Measurements from ENCODE around the gene CERS5. TPM values are rescaled to one million over a fixed set of nuclear protein-coding genes. Genes with fewer than 3 reads are reported as not detected.

Gene CERS5
- total RNA-seq, 2 donors from 2014 or later = 27.6 to 41.7 TPM

- Histone ChIP-seq H3K4me3 (no peak overlapping the region), H3K9me3 (no peaks in the 10 kb centered on the region), H3K4me1 (replicated peaks) (peaks cover 8% of the 10 kb centered on the region), H3K36me3 (peaks cover 0 to 5% of the 10 kb centered on the region in 2 donors), H3K27me3 (replicated peaks; ENCODE audit: insufficient read depth) (no peaks in the 10 kb centered on the region), H3K27ac (no peak overlapping the region)
- WGBS = 24% methylated on average over 4 of the region's 4 CpGs
- DNase-seq (ENCODE audit: low spot score) = peak; percentile 16
- intact Hi-C loops (cut with DNase I) = no loop called here
- TF ChIP-seq CTCF (IDR thresholded peaks at IDR 0.05) (no peak), POLR2AphosphoS5 (IDR thresholded peaks at IDR 0.05) (no peak), POLR2A (IDR thresholded peaks at IDR 0.05) (no peak)
These were observed 28.7 kb upstream of the CERS5 start for GRCh38 chr12:50195832-50196231.

- Histone ChIP-seq H3K36me3 (no peaks in the 10 kb centered on the region), H3K4me3 (no peak overlapping the region), H3K27ac (no peak overlapping the region), H3K4me1 (replicated peaks) (peaks cover 21% of the 10 kb centered on the region), H3K27me3 (replicated peaks; ENCODE audit: insufficient read depth) (no peaks in the 10 kb centered on the region), H3K9me3 (no peaks in the 10 kb centered on the region)
- no peak for DNase-seq (ENCODE audit: low spot score)
- no peak for TF ChIP-seq POLR2A (IDR thresholded peaks at IDR 0.05)
- no peak for TF ChIP-seq POLR2AphosphoS5 (IDR thresholded peaks at IDR 0.05)
- no peak for TF ChIP-seq CTCF (IDR thresholded peaks at IDR 0.05)
- 73% methylated on average over 5 of the region's 5 CpGs for WGBS
- intact Hi-C loops (cut with DNase I) = no loop called here
These were observed 25.7 kb upstream of the CERS5 start for GRCh38 chr12:50192908-50193307.

GRCh38 chr12:50192236-50192635 lies 25.1 kb upstream of the CERS5 start:
- Histone ChIP-seq H3K4me1 (replicated peaks) (peaks cover 25% of the 10 kb centered on the region), H3K9me3 (no peaks in the 10 kb centered on the region), H3K27me3 (replicated peaks; ENCODE audit: insufficient read depth) (no peaks in the 10 kb centered on the region), H3K36me3 (no peaks in the 10 kb centered on the region), H3K4me3 (no peak overlapping the region), H3K27ac (no peak overlapping the region)
- 94% methylated on average over 4 of the region's 4 CpGs for WGBS
- TF ChIP-seq POLR2A (IDR thresholded peaks at IDR 0.05) = no peak
- TF ChIP-seq CTCF (IDR thresholded peaks at IDR 0.05) = no peak
- TF ChIP-seq POLR2AphosphoS5 (IDR thresholded peaks at IDR 0.05) = no peak
- no peak for DNase-seq (ENCODE audit: low spot score)
- intact Hi-C loops (cut with DNase I) = no loop called here

GRCh38 chr12:50190859-50191258 lies 23.7 kb upstream of the CERS5 start:
- Histone ChIP-seq H3K4me1 (replicated peaks) (peaks cover 23% of the 10 kb centered on the region), H3K4me3 (no peak overlapping the region), H3K27ac (no peak overlapping the region), H3K9me3 (no peaks in the 10 kb centered on the region), H3K27me3 (replicated peaks; ENCODE audit: insufficient read depth) (no peaks in the 10 kb centered on the region), H3K36me3 (no peaks in the 10 kb centered on the region)
- TF ChIP-seq POLR2A (IDR thresholded peaks at IDR 0.05) (no peak), POLR2AphosphoS5 (IDR thresholded peaks at IDR 0.05) (no peak), CTCF (IDR thresholded peaks at IDR 0.05) (no peak)
- 90% methylated on average over 1 of the region's 1 CpG for WGBS
- DNase-seq (ENCODE audit: low spot score) = no peak
- intact Hi-C loops (cut with DNase I) = no loop called here

GRCh38 chr12:50188875-50189575 lies 21.9 kb upstream of the CERS5 start:
- H3K4me3 ChIP-seq = no peak overlapping the region
- H3K27me3 ChIP-seq (replicated peaks; ENCODE audit: insufficient read depth) = no peaks in the 10 kb centered on the region
- TF ChIP-seq CTCF (IDR thresholded peaks at IDR 0.05) (no peak), POLR2AphosphoS5 (IDR thresholded peaks at IDR 0.05) (no peak), POLR2A (IDR thresholded peaks at IDR 0.05) (no peak)
- DNase-seq (ENCODE audit: low spot score) = peak; percentile 32
- peak overlapping the region; percentile 33 to 66 for H3K27ac ChIP-seq
- WGBS = 57% methylated on average over 5 of the region's 5 CpGs
- no peaks in the 10 kb centered on the region for H3K9me3 ChIP-seq
- intact Hi-C loops (cut with DNase I) = loop anchor here (10.0 kb wide), 1 partner anchor 126 kb away; no protein-coding TSS in a partner anchor
- H3K4me1 ChIP-seq (replicated peaks) = peaks cover 31% of the 10 kb centered on the region
- H3K36me3 ChIP-seq = no peaks in the 10 kb centered on the region

Data from prostate gland (tissue), 2 donors.